Measurements from ENCODE around the gene HPN.
"Not testable (repeated sequence)": the region's sequence is repeated elsewhere in the genome, so short reads cannot be mapped to it uniquely, and the experiment has no call there.

The HPN gene

GRCh38 chr19:35028600-35028885 lies 13.0 kb upstream of the HPN start:
- DNase-seq = not testable (repeated sequence)

GRCh38 chr19:35029275-35029736 lies 12.2 kb upstream of the HPN start:
- not testable (repeated sequence) for DNase-seq

- DNase-seq = peak; percentile 30
Observed at GRCh38 chr19:35029737-35030256, 11.7 kb upstream of the HPN start.

DNA sequence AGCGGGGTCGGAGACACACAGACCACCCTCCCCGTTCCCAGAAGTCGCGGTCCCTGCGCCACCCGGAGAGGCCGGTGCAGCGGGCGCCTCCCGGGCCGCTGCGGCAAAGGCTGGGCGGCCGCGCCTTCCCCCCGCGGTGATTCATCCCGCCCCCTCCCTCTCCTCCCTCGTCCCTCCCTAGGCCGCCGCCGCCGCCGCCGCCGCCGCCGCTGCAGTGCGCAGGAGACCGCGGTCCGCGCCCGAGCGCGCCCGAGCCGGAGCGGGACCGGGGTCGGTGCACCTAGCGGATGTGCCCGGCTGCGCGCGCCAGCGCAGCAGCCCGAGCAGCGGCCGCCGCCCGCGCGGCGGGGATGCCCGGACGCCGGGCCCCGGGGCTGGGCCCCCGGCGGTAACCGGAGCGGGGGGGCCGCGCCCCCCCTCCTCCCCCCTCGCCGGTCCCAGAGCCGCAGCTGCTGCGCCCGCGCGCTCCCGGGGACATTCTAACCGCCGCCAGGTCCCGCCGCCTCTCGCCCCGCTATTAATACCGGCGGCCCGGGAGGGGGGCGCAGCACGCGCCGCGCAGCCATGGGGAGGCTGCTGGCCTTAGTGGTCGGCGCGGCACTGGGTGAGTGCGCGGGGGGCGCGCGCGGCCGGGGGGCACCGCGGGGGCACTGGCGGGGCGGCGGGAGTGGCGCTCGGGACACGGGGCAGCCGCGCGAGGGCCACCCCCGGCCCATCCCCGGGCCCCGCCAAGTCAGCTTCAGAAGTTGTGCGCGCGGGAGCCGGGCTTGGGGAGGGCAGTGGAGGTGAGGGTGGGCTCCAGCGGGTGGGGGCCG lies 11.1 kb upstream of the HPN start, which contains the start of gene SCN1B:
Gene SCN1B (plus strand): TSS at position 214 of the 815 bp plus-strand sequence. CDS start 351 bp downstream, at position 565.
- peak; percentile 77 for DNase-seq

- DNase-seq = no peak
Observed at GRCh38 chr19:35031072-35031881, 10.2 kb upstream of the HPN start.

- no peak for DNase-seq
Observed at GRCh38 chr19:35032356-35032865, 9.1 kb upstream of the HPN start.

GRCh38 chr19:35033067-35034004 lies 8.2 kb upstream of the HPN start:
- no peak for DNase-seq

DNA sequence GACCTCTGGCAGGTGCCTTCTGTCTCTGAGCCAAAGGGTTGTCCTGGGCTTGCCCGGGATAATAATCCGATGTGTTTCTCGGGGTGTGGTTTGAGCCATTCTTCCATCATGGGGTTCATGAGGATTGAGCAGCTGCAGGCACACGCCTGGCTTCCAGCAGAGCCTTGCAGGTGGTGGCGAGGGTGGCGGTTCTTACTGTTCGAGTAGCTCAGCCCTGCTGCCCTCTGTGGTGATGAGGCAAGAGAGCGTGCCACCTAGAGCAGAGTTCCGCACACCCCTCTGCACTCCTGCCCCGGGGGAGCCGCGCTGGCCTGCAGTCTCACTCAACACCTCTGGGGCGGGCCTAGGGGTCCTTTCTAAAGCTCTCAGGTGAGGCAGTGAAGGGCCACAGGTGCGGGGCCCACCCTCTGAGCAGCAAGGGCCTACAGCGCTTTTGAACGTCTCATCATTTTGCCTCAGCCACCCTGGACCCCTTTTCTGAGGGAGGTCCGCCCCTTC lies 7.5 kb upstream of the HPN start:
- DNase-seq = no peak

GRCh38 chr19:35034588-35035382 lies 6.7 kb upstream of the HPN start:
- no peak for DNase-seq

DNA sequence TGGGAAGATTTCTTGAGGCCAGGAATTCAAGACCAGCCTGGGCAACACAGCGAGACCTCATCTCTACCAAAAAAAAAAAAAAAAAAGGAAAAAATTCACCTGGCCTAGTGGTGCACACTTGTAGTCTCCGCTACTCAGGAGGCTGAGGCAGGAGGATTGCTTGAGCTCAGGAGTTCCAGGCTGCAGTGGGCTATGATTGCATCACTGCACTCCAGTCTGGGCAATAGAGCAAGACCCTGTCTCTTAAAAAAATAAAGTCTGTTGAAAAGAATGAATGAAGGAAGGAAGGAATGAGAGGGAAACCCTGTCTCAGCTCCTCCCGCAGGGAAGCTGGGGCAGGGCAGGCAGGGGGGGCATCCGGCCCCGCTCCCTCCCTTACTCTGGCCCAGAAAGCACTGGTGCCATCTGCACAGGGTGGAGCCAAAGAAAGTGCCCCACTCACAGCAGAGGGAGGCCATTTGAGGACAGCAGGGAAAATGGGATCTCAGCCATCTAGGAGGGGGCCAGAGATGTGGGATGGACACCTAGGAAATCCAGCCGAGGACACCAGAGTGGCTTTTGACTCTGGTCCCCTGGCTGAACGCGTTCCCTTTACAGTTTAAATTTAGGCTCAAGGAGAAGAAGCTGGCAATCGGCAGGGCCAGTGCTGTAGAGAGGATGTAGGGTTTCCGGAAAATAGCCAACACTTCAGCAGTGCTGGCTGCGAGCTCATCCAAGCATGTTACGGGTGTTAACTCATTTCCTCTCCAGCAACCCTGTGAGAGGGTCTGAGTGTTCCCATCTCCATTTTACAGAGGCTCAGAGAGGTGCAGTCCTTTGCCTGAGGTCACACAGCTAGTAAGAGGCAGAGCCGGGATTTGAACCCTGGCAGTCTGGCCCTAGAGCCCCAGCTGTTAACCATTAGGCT lies 3.6 kb upstream of the HPN start:
- DNase-seq = no peak

DNA sequence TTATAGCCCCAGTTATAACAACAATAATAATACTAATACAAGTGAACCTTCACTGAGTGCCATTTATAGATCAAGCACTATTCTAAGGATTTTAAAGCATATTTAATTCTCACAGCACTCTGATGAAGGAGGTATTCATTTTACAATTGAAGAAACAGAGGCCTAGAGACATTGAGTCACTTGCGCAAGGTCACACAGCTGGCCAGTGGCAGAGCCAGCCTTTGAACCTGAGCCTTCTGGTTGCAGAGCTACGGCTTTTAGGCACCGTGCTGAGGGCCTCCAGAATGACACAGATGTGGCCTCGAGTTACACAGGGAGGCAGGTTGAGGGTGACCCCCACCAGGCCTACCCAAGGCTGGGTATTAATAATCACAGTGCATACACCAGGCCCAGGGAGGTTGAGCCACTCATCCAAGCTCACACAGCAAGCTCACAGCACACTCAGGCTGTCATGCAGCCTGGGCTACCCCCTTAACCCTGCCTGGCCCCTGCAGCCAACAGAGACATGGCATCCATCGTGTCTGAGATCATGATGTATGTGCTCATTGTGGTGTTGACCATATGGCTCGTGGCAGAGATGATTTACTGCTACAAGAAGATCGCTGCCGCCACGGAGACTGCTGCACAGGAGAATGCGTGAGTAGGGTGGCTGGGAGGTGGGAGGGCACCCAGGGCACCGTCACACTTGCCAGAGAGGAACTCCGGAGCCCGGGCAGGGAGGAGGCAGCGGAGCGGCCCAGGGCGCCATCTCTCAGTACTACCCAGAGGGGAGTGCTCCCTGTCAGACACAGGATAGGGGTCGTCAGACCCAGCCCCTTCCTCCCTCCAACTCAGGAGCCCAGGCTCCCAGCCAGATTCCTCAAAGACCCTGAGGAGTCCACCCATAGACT lies 2.7 kb upstream of the HPN start:
- DNase-seq = peak; percentile 25

DNA sequence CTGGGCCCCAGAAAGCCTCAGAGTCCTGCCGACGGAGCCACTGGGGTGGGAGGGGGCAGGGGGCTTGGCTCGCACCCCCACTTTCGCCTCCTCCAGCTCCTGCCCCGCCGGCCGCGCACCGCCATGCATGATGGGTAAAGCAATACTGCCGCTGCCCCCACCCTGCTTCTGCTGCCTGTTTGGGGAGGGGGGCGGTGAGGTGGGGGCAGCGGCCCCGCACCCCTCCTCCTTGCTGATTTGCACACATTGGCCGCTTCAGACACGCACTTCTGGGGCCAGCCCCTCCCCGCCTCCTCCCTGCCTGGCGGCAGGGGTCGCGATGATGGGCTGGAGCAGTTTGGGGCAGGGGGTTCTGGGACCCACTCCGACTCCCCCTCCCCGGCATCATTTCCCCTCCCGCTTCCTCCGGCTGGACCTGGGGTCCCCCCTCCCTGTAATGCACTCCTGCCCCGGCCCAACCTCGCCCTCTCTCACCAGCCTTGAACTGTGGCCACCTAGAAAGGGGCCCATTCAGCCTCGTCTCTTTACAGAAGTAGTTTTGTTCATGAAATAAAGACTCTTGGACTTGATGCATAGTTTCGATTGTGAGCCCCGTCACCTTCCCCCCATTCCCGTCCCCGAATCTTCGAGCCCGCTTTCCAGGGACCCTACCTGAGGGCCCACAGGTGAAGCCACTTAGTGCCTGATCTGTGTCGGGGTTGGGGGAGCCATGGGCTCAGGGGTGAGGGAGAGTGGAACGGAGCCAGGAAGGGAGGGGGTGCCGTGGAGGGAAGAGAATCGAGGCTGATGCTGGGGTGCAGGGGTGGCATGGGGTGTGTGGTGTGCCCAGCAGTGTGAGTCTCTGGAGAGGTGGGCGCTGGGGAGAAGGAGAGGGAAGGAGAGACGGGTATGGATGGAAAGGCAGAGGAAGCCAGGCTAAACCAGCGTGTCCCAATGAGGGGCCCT lies 1.4 kb upstream of the HPN start:
- DNase-seq = peak; percentile 38

- DNase-seq = peak; percentile 82
Observed at GRCh38 chr19:35040826-35041547, 534 bp upstream of the HPN start.

GRCh38 chr19:35042056-35042730 lies 672 bp downstream of the HPN start:
- DNase-seq = no peak

- no peak for DNase-seq
Observed at GRCh38 chr19:35042954-35043604, 1.6 kb downstream of the HPN start.

DNA sequence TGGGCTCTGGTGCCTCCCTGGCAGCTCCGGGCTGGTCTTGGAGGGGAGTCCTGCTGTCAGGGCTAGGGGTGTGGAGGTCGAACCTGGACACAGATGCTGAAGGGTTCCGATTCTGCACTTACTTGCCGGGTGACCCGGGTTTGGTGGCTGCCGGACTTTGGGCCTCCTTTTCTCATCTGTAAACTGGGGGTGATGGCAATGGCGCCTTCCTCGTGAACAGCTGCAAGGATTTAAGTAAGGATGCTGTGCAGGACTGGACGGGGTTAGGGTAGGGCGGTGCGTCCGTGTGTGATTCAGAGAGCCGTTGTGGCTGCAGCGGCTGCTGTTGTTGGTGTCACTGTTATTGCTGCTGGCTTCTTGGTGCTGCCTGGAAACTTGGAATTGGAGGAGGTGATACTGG lies 2.4 kb downstream of the HPN start:
- DNase-seq = no peak
